OCI-LY1 (cell line): ENCODE results near the gene SSH2.

Experiments used
- H2AFZ ChIP-seq: fragments of 200-600 bp; sonication (generic), shearing (Covaris generic); 2 replicates; pipeline ENCODE4 v1.6.0; 2014; ENCODE audit warnings: antibody characterized with exemption, mild to moderate bottlenecking, low read length
- H3F3A ChIP-seq: fragments of 200-600 bp; sonication (generic), shearing (Covaris generic); 2 replicates; pipeline ENCODE4 v1.6.0; 2014; ENCODE audit warnings: mild to moderate bottlenecking, antibody characterized with exemption, low read length, moderate library complexity; ENCODE audit not compliant: insufficient read depth
- H3K27ac ChIP-seq: fragments of 200-600 bp; sonication (generic); 2 replicates; pipeline ENCODE4 v1.5.1; 2014; ENCODE audit warnings: low read length, mixed run types, mild to moderate bottlenecking, low read depth; ENCODE audit not compliant: poor library complexity, severe bottlenecking
- H3K27me3 ChIP-seq: fragments of 200-600 bp; sonication (generic); 2 replicates; pipeline ENCODE4 v1.6.0; 2014; ENCODE audit warnings: antibody characterized with exemption, mild to moderate bottlenecking, low read length, moderate library complexity; ENCODE audit not compliant: insufficient read depth
- H3K36me3 ChIP-seq: fragments of 200-600 bp; sonication (generic); 2 replicates; pipeline ENCODE4 v1.6.1; 2014; ENCODE audit warnings: mild to moderate bottlenecking, antibody characterized with exemption, low read length, moderate library complexity, mixed read lengths; ENCODE audit not compliant: insufficient read depth
- H3K4me1 ChIP-seq: fragments of 200-600 bp; sonication (generic); 2 replicates; pipeline ENCODE4 v1.5.1; 2014; ENCODE audit warnings: mild to moderate bottlenecking, low read length, moderate library complexity; ENCODE audit not compliant: insufficient read depth, severe bottlenecking
- H3K4me2 ChIP-seq: fragments of 200-600 bp; sonication (generic), shearing (Covaris generic); 2 replicates; pipeline ENCODE4 v1.6.1; 2014; ENCODE audit warnings: low read length
- H3K4me3 ChIP-seq: fragments of 200-600 bp; sonication (generic); 2 replicates; pipeline ENCODE4 v1.5.1; 2014; ENCODE audit warnings: low read length, low read depth, mild to moderate bottlenecking, mixed read lengths; ENCODE audit not compliant: poor library complexity, severe bottlenecking
- H3K79me2 ChIP-seq: fragments of 200-600 bp; shearing (Covaris generic); 2 replicates; pipeline ENCODE4 v1.6.1; 2016; ENCODE audit warnings: mixed run types, low read length, mixed read lengths; ENCODE audit not compliant: insufficient read depth
- H3K9ac ChIP-seq: fragments of 200-600 bp; sonication (generic), shearing (Covaris generic); 2 replicates; pipeline ENCODE4 v1.6.1; 2014; ENCODE audit warnings: mild to moderate bottlenecking, low read length, mixed read lengths
- H3K9me2 ChIP-seq: fragments of 200-600 bp; sonication (generic), shearing (Covaris generic); 2 replicates; pipeline ENCODE4 v1.6.1; 2014; ENCODE audit warnings: low read depth, mild to moderate bottlenecking, low read length, mixed read lengths
- H3K9me3 ChIP-seq: fragments of 200-600 bp; shearing (Covaris generic); 2 replicates; pipeline ENCODE4 v1.6.1; 2014; ENCODE audit warnings: low read length, mixed read lengths
- H4K20me1 ChIP-seq: fragments of 200-600 bp; sonication (generic), shearing (Covaris generic); 2 replicates; pipeline ENCODE4 v1.6.0; 2016; ENCODE audit warnings: mild to moderate bottlenecking, low read length; ENCODE audit not compliant: insufficient read depth
- CTCF ChIP-seq: fragments of 200-600 bp; sonication (generic), shearing (Covaris generic); IDR thresholded peaks from 2 replicates; pipeline ENCODE4 v1.5.1; 2017; ENCODE audit warnings: mild to moderate bottlenecking, antibody characterized with exemption, low read length, moderate library complexity, mixed read lengths
- EZH2 ChIP-seq: fragments of 200-600 bp; sonication (generic), shearing (Covaris generic); IDR thresholded peaks from 2 replicates; pipeline ENCODE4 v1.8.0; 2017; ENCODE audit warnings: borderline replicate concordance, mixed run types, mild to moderate bottlenecking, antibody characterized with exemption, low read length, moderate library complexity, mixed read lengths

The SSH2 gene

GRCh38 chr17:29929533-29930408, at the start of gene SSH2:
Gene SSH2, minus strand, starts transcription at chr17:29930228. Its CDS starts 228 bp downstream, at chr17:29930000.
- H3K9me2 ChIP-seq: no peaks in the 10 kb centered on the region
- H3K4me2 ChIP-seq: peak within 1 kb of the TSS; percentile 82
- peaks cover 11% of the 10 kb centered on the region; the same call in 1 of the 2 replicates for H3K36me3 ChIP-seq
- H3K4me3 ChIP-seq: peak within 1 kb of the TSS; percentile 76
- H3K27me3 ChIP-seq: no peaks in the 10 kb centered on the region
- H3K4me1 ChIP-seq: peaks cover 51% of the 10 kb centered on the region
- peaks cover 47% of the 10 kb centered on the region for H3K79me2 ChIP-seq
- no peaks in the 10 kb centered on the region for H3K9me3 ChIP-seq
- H3F3A ChIP-seq: no peaks in the 10 kb centered on the region
- TF ChIP-seq EZH2: no peak
- no peak for TF ChIP-seq CTCF
- H2AFZ ChIP-seq: no peak within 1 kb of the TSS
- H4K20me1 ChIP-seq: no peaks in the 10 kb centered on the region
- peak within 1 kb of the TSS; percentile 95 for H3K9ac ChIP-seq
- H3K27ac ChIP-seq: peak within 1 kb of the TSS; percentile 93

- no peaks in the 10 kb centered on the region for H3K4me1 ChIP-seq
- H3K27me3 ChIP-seq: no peaks in the 10 kb centered on the region
- no peak overlapping the region for H3K27ac ChIP-seq
- H4K20me1 ChIP-seq: no peaks in the 10 kb centered on the region
- H2AFZ ChIP-seq: no peak overlapping the region
- H3K4me2 ChIP-seq: no peak overlapping the region
- no peaks in the 10 kb centered on the region for H3K9me3 ChIP-seq
- TF ChIP-seq EZH2 (no peak), CTCF (no peak)
- no peaks in the 10 kb centered on the region for H3K79me2 ChIP-seq
- no peaks in the 10 kb centered on the region for H3F3A ChIP-seq
- H3K9me2 ChIP-seq: no peaks in the 10 kb centered on the region
- H3K4me3 ChIP-seq: no peak overlapping the region
- H3K9ac ChIP-seq: no peak overlapping the region
- no peaks in the 10 kb centered on the region for H3K36me3 ChIP-seq
Observed at GRCh38 chr17:29977836-29978235, 47.8 kb upstream of the SSH2 start.

- H2AFZ ChIP-seq: no peak overlapping the region
- H3K4me1 ChIP-seq: peaks cover 5% of the 10 kb centered on the region
- H3K9me2 ChIP-seq: no peaks in the 10 kb centered on the region
- no peak overlapping the region for H3K4me2 ChIP-seq
- no peaks in the 10 kb centered on the region for H4K20me1 ChIP-seq
- no peaks in the 10 kb centered on the region for H3F3A ChIP-seq
- H3K79me2 ChIP-seq: no peaks in the 10 kb centered on the region
- no peaks in the 10 kb centered on the region for H3K9me3 ChIP-seq
- H3K27ac ChIP-seq: no peak overlapping the region
- TF ChIP-seq CTCF (no peak), EZH2 (no peak)
- no peaks in the 10 kb centered on the region for H3K27me3 ChIP-seq
- no peaks in the 10 kb centered on the region for H3K36me3 ChIP-seq
- no peak overlapping the region for H3K9ac ChIP-seq
- no peak overlapping the region for H3K4me3 ChIP-seq
Observed at GRCh38 chr17:29973005-29973404, 43.0 kb upstream of the SSH2 start.
